ENCODE data around the gene SELENOI. TPM values are rescaled to one million over a fixed set of nuclear protein-coding genes. Genes with fewer than 3 reads are reported as not detected.
"Not testable (repeated sequence)": the region's sequence is repeated elsewhere in the genome, so short reads cannot be mapped to it uniquely, and the experiment has no call there.

Gene SELENOI
- total RNA-seq, 4 donors from 2014 or later = 13.5 to 22.2 (median 17.1) TPM

GRCh38 chr2:26364669-26365068 lies 18.7 kb downstream of the SELENOI start:
- no peak for TF ChIP-seq POLR2A (IDR thresholded peaks at IDR 0.05)
- no peak for TF ChIP-seq EP300 (IDR thresholded peaks at IDR 0.05)
- no peak for TF ChIP-seq CTCF (IDR thresholded peaks at IDR 0.05)
- no peak overlapping the region for H3K27ac ChIP-seq
- peaks cover 0 to 21% (median 0%) of the 10 kb centered on the region in 3 donors for H3K36me3 ChIP-seq
- no peaks in the 10 kb centered on the region for H3K27me3 ChIP-seq
- 93 to 97% methylated on average over 4 of the region's 4 CpGs for WGBS, 2 donors
- H3K9me3 ChIP-seq = no peaks in the 10 kb centered on the region
- no peaks in the 10 kb centered on the region for H3K4me1 ChIP-seq
- DNase-seq (ENCODE audit: low spot score in 2 of 2) = no peak
- H3K4me3 ChIP-seq = no peak overlapping the region

GRCh38 chr2:26366957-26367356 lies 21.0 kb downstream of the SELENOI start:
- DNase-seq (ENCODE audit: low spot score in 2 of 2) = no peak
- H3K4me1 ChIP-seq = no peaks in the 10 kb centered on the region
- H3K4me3 ChIP-seq = no peak overlapping the region
- TF ChIP-seq CTCF (IDR thresholded peaks at IDR 0.05) = no peak
- TF ChIP-seq POLR2A (IDR thresholded peaks at IDR 0.05) = no peak
- TF ChIP-seq EP300 (IDR thresholded peaks at IDR 0.05) = no peak
- no peaks in the 10 kb centered on the region for H3K9me3 ChIP-seq
- no peak overlapping the region for H3K27ac ChIP-seq
- H3K36me3 ChIP-seq = peaks cover 0 to 24% (median 0%) of the 10 kb centered on the region in 3 donors
- H3K27me3 ChIP-seq = no peaks in the 10 kb centered on the region
- WGBS, 2 donors = 89 to 90% methylated on average over 5 of the region's 5 CpGs

GRCh38 chr2:26369664-26370063 lies 23.7 kb downstream of the SELENOI start:
- H3K27ac ChIP-seq; DNase-seq (ENCODE audit: low spot score in 2 of 2); H3K4me3 ChIP-seq; H3K4me1 ChIP-seq; H3K9me3 ChIP-seq; H3K27me3 ChIP-seq: not testable (repeated sequence)
- peaks cover 0 to 45% (median 0%) of the 10 kb centered on the region in 3 donors for H3K36me3 ChIP-seq
- 43 to 58% methylated on average over 2 of the region's 2 CpGs for WGBS, 2 donors

DNA sequence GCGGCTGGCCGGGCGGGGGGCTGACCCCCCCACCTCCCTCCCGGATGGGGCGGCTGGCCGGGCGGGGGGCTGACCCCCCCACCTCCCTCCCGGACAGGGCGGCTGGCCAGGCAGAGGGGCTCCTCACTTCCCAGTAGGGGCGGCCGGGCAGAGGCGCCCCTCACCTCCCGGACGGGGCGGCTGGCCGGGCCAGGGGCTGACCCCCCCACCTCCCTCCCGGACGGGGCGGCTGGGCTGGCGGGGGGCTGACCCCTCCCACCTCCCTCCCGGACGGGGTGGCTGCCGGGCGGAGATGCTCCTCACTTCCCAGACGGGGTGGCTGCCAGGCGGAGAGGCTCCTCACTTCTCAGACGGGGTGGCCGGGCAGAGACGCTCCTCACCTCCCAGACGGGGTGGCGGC lies 25.0 kb downstream of the SELENOI start:
- not testable (repeated sequence) for H3K9me3 ChIP-seq; H3K27ac ChIP-seq; H3K4me1 ChIP-seq; DNase-seq (ENCODE audit: low spot score in 2 of 2); H3K27me3 ChIP-seq; H3K4me3 ChIP-seq
- WGBS, 2 donors = 92% methylated on average over 5 of the region's 31 CpGs; no CpG with 5 or more reads in 1 of the 2 donors
- peaks cover 0 to 57% (median 0%) of the 10 kb centered on the region in 3 donors for H3K36me3 ChIP-seq

DNA sequence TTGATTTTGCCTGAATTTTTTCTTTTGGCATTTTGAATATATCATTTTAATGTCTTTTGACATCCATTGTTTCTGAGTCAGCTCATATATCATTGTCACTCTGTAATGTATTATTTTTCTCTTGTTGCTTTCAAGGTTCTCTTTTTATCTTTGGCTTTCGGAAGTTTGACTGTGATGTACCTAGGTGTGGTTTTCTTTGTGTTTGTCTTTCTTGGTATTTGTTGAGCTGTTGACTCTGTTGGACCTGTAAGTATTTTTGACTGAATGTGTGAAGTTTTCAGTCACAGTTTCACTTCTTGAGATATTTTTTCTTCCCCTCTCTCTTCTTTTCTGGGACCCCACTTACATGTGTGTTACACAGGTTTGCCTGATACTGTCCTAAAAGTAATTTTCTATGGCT lies 30.9 kb downstream of the SELENOI start:
- 91 to 100% methylated on average over 1 of the region's 1 CpG for WGBS, 2 donors
- Histone ChIP-seq H3K27ac (no peak overlapping the region), H3K36me3 (peaks cover 0 to 64% (median 0%) of the 10 kb centered on the region in 3 donors), H3K27me3 (no peaks in the 10 kb centered on the region), H3K9me3 (no peaks in the 10 kb centered on the region), H3K4me1 (no peaks in the 10 kb centered on the region), H3K4me3 (no peak overlapping the region)
- no peak for DNase-seq (ENCODE audit: low spot score in 2 of 2)
- TF ChIP-seq EP300 (IDR thresholded peaks at IDR 0.05) = no peak
- no peak for TF ChIP-seq POLR2A (IDR thresholded peaks at IDR 0.05)

DNA sequence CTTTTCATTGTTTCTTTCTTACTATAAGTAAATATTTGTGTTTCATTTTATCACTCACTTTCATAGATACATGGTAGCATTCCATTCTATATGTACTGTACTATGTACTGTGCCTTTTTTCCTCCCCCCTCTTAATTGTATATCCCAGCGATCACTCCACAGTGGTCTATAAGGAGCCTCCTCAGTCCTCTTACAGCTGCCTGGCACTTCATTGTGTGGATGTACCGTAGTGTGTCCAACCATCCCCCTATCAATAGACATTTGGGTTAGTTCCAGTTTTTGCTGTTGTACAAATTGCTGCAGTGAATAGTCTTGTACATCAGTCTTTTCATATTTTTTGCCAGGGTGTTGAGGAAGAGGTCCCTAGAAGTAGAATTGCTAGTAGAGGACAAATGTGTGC lies 34.3 kb downstream of the SELENOI start:
- Histone ChIP-seq H3K27me3 (no peaks in the 10 kb centered on the region), H3K4me1 (no peaks in the 10 kb centered on the region), H3K36me3 (peaks cover 0 to 48% (median 0%) of the 10 kb centered on the region in 3 donors), H3K27ac (no peak overlapping the region), H3K4me3 (no peak overlapping the region), H3K9me3 (no peaks in the 10 kb centered on the region)
- no peak for TF ChIP-seq CTCF (IDR thresholded peaks at IDR 0.05)
- no peak for TF ChIP-seq EP300 (IDR thresholded peaks at IDR 0.05)
- no peak for TF ChIP-seq POLR2A (IDR thresholded peaks at IDR 0.05)
- WGBS, 2 donors = 68 to 85% methylated on average over 2 of the region's 2 CpGs
- DNase-seq (ENCODE audit: low spot score in 2 of 2) = no peak

DNA sequence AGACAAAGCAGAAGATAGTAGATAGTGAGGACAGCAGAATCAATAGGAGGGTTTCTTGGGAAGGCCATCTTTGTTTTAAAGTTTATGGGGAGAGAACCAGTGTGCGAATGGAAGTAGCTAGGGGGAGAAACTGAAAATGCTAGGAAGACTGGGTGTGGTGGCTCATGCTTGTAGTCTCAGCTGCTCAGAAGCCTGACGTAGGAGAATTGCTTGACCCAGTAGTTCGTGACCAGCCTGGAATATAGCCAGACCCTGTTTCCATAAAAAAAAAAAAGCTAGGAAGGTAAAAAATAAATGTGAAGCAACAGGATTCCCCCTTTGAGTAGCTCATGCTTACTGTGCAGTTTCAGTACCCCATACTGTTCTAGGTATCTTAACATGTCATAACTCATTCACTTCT lies 36.6 kb downstream of the SELENOI start:
- Histone ChIP-seq H3K27me3 (no peaks in the 10 kb centered on the region), H3K4me1 (no peaks in the 10 kb centered on the region), H3K4me3 (no peak overlapping the region), H3K36me3 (peaks cover 0 to 33% (median 0%) of the 10 kb centered on the region in 3 donors), H3K27ac (no peak overlapping the region), H3K9me3 (no peaks in the 10 kb centered on the region)
- no peak for DNase-seq (ENCODE audit: low spot score in 2 of 2)
- no peak for TF ChIP-seq POLR2A (IDR thresholded peaks at IDR 0.05)
- TF ChIP-seq CTCF (IDR thresholded peaks at IDR 0.05) = no peak
- TF ChIP-seq EP300 (IDR thresholded peaks at IDR 0.05) = no peak
- 69 to 71% methylated on average over 3 of the region's 3 CpGs for WGBS, 2 donors
